Calu3 (cell line): Measurements from ENCODE around the gene KRT8. TPM values are rescaled to one million over a fixed set of nuclear protein-coding genes. Genes with fewer than 3 reads are reported as not detected.

Experiments used
- BruUV-seq: library from RNA; stranded (reverse); fragments of 400-500 nt; replicated peaks from 2 replicates; lab custom pipeline; 2021; lab: Mats Ljungman, UMichigan
- CTCF ChIA-PET: fragments of 300-600 bp; sonication (Branson Sonifier 250); formaldehyde crosslinking; loops from one replicate; lab custom pipeline; 2022; ENCODE audit warnings: antibody characterized with exemption; lab: Charles Lee
- DNase-seq: peaks from one replicate; pipeline ENCODE4 v3.0.0; 2022
- H3K27ac Mint-ChIP-seq: one replicate; pipeline ENCODE4 v1.8.0; 2022; ENCODE audit warnings: mixed read lengths; ENCODE audit not compliant: unreplicated experiment
- H3K27me3 Mint-ChIP-seq: one replicate; pipeline ENCODE4 v1.8.0; 2022; ENCODE audit warnings: mixed read lengths; ENCODE audit not compliant: unreplicated experiment
- H3K36me3 Mint-ChIP-seq: one replicate; pipeline ENCODE4 v1.8.0; 2022; ENCODE audit warnings: mild to moderate bottlenecking, moderate library complexity, mixed read lengths; ENCODE audit not compliant: insufficient read depth, unreplicated experiment
- H3K4me1 Mint-ChIP-seq: one replicate; pipeline ENCODE4 v1.8.0; 2022; ENCODE audit warnings: mild to moderate bottlenecking, low read depth, mixed read lengths; ENCODE audit not compliant: unreplicated experiment
- H3K4me3 Mint-ChIP-seq: one replicate; pipeline ENCODE4 v1.8.0; 2022; ENCODE audit warnings: mild to moderate bottlenecking, low read depth, moderate library complexity, mixed read lengths; ENCODE audit not compliant: unreplicated experiment
- H3K9me3 Mint-ChIP-seq: one replicate; pipeline ENCODE4 v1.8.0; 2022; ENCODE audit warnings: low read depth, mixed read lengths; ENCODE audit not compliant: unreplicated experiment
- CTCF ChIP-seq: fragments of 200-600 bp; IDR thresholded peaks from one replicate; pipeline ENCODE4 v1.8.0; 2022; ENCODE audit warnings: antibody characterized with exemption; ENCODE audit not compliant: unreplicated experiment
- intact Hi-C: fragments of 100-400 bp; cut with micrococcal nuclease; formaldehyde crosslinking; loops from one replicate; pipeline ENCODE4 v1.10.0; 2022; ENCODE audit not compliant: unreplicated experiment
- total RNA-seq: library from RNA; stranded (reverse); gene quantifications from 2 replicates; pipeline ENCODE4 v1.2.3, GENCODE V29; 2022

Gene KRT8
- total RNA-seq, 1 experiment from 2014 or later: 2,474 TPM

- DNase-seq: peak; percentile 88
- peak overlapping the region; percentile 76 for H3K4me3 Mint-ChIP-seq
- H3K27me3 Mint-ChIP-seq: no peaks in the 10 kb centered on the region
- no peak for TF ChIP-seq CTCF
- TSS peak; percentile 46 for BruUV-seq
- peaks cover 49% of the 10 kb centered on the region for H3K4me1 Mint-ChIP-seq
- H3K27ac Mint-ChIP-seq: peak overlapping the region; percentile 97
- CTCF ChIA-PET: interaction anchor here (1.6 to 5.4 kb wide), 4 partner anchors 19 to 69 kb away, joined by 4 to 109 read pairs (median 14); no protein-coding TSS in a partner anchor
- intact Hi-C loops: loop anchor here (2.0 kb wide), 1 partner anchor 45 kb away; the partner anchor contains the start of gene KRT18
- peaks cover 97% of the 10 kb centered on the region for H3K36me3 Mint-ChIP-seq
- H3K9me3 Mint-ChIP-seq: no peaks in the 10 kb centered on the region
Observed at GRCh38 chr12:52903855-52904508, 894 bp downstream of the KRT8 start.

- intact Hi-C loops: no loop called here
- H3K27ac Mint-ChIP-seq: peak overlapping the region; percentile 97
- no peak for TF ChIP-seq CTCF
- H3K9me3 Mint-ChIP-seq: no peaks in the 10 kb centered on the region
- peaks cover 100% of the 10 kb centered on the region for H3K36me3 Mint-ChIP-seq
- no peaks in the 10 kb centered on the region for H3K27me3 Mint-ChIP-seq
- H3K4me3 Mint-ChIP-seq: peak overlapping the region; percentile 76
- no TSS peak for BruUV-seq
- no peak for DNase-seq
- peaks cover 43% of the 10 kb centered on the region for H3K4me1 Mint-ChIP-seq
- CTCF ChIA-PET: interaction anchor here (4.3 to 5.4 kb wide), 2 partner anchors 18 to 22 kb away, joined by 23 to 109 read pairs; no protein-coding TSS in a partner anchor
Observed at GRCh38 chr12:52903285-52903854, 1.5 kb downstream of the KRT8 start.

- peak overlapping the region; percentile 76 for H3K4me3 Mint-ChIP-seq
- peaks cover 100% of the 10 kb centered on the region for H3K36me3 Mint-ChIP-seq
- H3K27me3 Mint-ChIP-seq: no peaks in the 10 kb centered on the region
- intact Hi-C loops: no loop called here
- DNase-seq: no peak
- TF ChIP-seq CTCF: no peak
- H3K9me3 Mint-ChIP-seq: no peaks in the 10 kb centered on the region
- CTCF ChIA-PET: interaction anchor here (1.7 to 4.3 kb wide), 2 partner anchors 17 to 25 kb away, joined by 8 to 23 read pairs; no protein-coding TSS in a partner anchor
- H3K4me1 Mint-ChIP-seq: peaks cover 39% of the 10 kb centered on the region
- H3K27ac Mint-ChIP-seq: peak overlapping the region; percentile 87
- BruUV-seq: no TSS peak
Observed at GRCh38 chr12:52901715-52902541, 2.9 kb downstream of the KRT8 start.
